Cortex of kidney (tissue), 1 donor: Measurements from ENCODE around the gene CLASP1.
"Not testable (repeated sequence)": the region's sequence is repeated elsewhere in the genome, so short reads cannot be mapped to it uniquely, and the experiment has no call there.

Experiments
- DNase-seq: peaks from one replicate; lab custom pipeline; 2025; lab: John Stamatoyannopoulos, UW

Gene CLASP1

DNA sequence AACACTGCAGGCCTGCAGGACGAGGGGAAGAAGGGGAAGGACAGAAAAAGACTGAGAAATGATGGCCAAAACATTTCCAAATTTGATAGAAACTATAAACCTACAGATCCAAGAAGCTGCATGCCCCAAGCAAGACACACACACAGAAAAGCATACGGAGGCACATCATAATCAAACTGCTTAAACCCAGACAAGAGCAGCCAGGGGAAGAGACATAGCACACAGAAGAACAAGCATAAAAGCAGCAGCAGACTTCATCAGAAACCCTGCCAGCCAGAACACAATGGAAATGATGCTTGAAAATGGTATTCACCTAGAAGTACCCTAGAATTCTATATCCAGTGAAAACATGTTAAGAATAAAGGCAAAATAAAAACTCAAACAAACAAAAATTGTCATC is 175.8 kb downstream of the CLASP1 start:
- no peak for DNase-seq

DNA sequence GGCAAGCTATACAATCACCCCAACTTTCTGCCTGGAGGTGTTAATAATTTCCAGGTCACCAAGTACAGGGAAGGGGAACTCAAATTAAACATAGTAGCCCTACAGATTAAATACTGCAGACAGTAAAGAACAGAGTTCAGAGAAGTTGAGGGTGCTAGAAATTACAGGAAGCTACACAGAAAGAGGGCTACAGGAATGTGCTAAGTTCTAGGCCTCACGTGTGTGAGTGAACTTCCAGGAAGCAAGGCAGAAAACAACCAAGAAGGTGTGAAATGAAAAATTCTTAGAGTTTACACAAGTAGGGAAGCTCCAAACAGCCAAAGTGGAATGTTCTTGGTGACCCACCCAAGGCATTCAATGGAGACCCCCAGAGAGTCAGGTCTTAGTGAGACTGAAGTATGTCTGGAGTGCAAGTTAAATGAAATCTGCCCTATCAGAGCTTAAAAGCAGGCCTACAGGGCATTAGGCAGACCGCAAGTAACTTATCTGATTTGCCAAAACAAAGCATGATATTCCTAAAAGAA is 176.7 kb downstream of the CLASP1 start:
- no peak for DNase-seq

- no peak for DNase-seq
Measured at GRCh38 chr2:121471532-121472469, 177.5 kb downstream of the CLASP1 start.

DNA sequence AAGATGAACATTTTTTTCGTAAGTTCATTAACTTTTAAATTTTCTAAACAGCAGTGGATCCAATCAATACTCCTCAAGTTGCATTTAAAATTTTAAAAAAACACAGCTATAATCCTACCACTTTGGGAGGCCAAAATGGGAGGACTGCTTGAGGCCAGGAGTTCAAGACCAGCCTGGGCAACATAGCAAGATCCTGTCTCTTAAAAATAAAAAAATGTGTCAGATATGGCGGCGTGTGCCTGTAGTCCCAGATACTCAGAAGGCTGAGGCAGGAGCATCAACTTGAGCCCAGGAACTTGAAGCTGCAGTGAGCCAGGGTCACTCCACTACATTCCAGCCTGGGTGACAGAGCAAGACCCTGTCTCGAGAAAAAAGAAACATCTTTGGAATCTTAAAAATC is 178.3 kb downstream of the CLASP1 start:
- no peak for DNase-seq

- DNase-seq: no peak
Measured at GRCh38 chr2:121469356-121469755, 179.9 kb downstream of the CLASP1 start.

GRCh38 chr2:121468936-121469335 is 180.3 kb downstream of the CLASP1 start:
- no peak for DNase-seq

DNA sequence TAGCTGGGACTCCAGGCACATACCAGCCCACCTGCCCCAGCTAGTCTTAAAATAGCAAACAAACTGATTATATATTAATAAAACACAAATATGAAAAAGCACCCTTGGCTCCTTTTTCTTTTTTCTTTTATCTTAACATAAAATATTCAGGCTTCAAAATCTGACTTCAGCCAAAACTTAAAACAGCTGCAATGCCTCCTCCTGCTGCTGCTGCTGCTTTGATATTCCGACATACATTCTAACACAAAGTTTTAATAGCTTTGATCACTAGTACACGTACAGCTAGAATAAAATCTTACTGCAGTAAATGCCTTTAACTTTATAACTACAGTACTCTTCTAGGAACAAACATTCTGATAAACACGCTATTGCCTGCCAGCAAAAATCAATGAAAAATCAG is 190.0 kb downstream of the CLASP1 start:
- DNase-seq: no peak

DNA sequence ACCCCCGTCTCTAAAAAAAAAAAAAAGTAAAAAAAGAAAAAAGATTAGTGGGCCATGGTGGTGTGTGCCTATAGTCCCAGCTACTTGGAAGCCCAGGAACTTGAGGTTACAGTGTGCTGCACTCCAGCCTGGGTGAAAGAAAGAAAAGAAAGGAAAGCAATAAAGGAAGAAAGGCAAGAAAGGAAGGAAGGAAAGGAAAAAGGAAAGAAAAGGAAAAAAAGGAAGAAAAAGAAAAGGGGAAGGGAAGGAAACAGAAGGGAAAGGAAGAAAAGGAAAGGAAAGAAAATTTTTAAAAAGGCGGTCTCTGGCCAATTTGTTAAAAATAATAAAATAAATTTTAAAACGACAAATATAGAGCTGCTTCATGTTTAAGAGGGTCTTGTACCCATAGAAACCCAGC is 192.9 kb downstream of the CLASP1 start:
- DNase-seq: no peak

- DNase-seq: no peak
Measured at GRCh38 chr2:121455446-121455845, 193.8 kb downstream of the CLASP1 start.

- no peak for DNase-seq
Measured at GRCh38 chr2:121454549-121455090, 194.6 kb downstream of the CLASP1 start.

DNA sequence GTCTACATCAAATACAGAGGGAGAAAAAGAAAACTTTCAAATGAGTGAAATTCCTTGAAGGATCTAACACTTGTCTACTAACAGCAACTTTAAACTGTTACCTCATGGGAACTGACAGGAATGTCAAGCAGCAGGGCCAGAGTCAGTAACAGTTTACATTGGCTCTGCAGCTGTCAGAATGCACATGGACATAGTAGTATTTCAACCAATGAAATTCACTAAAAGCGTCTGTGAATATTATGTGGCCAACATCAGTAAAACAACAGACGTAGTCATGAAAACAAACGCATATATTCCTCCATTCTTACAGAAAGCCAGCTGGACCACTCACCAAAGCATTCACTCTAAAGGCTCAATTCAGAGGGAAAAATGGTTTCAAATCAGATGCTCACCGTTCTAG is 197.9 kb downstream of the CLASP1 start:
- DNase-seq: no peak

DNA sequence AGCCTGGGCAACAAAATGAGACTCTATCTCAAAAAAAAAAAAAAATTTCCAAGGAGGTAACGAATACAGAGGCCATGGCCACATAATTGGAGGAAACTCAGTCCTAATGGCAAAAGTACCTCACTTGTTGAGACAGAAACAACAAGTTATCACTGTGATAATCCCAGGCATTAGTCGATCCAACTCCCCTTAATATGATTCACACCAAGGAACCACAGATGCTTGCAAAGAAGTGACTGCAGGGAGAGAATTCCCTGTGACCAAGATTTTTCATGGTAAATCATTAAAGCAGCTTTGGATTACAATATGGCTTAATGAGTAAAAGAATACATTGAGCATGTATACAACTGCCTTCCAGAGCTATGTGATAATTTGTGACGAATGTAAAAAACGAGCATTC is 199.0 kb downstream of the CLASP1 start:
- DNase-seq: no peak

GRCh38 chr2:121446647-121447241 is 202.5 kb downstream of the CLASP1 start:
- DNase-seq: no peak

DNA sequence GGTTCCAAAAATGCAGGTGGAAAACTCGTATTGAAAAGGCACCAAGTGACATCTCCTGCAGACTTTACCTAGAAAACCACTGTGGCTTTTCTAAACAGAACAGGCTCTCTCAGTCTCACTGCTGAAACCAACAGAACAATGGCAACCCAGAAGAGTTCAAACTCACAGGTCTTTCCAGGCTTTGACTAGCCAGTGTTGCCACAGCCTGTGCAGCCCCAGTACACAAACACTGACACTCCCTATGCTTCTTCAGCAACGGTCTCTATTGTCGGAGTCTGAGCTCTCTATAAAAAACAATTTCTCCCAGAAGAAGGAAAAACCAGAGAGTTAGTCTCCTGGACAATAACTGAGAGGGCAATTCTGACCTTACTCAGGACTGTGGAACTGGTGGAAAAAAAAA is 206.4 kb downstream of the CLASP1 start:
- DNase-seq: no peak

GRCh38 chr2:121438290-121438689 is 211.0 kb downstream of the CLASP1 start:
- not testable (repeated sequence) for DNase-seq

- DNase-seq: no peak
Measured at GRCh38 chr2:121436918-121437317, 212.3 kb downstream of the CLASP1 start.

GRCh38 chr2:121435790-121436189 is 213.5 kb downstream of the CLASP1 start:
- DNase-seq: no peak

DNA sequence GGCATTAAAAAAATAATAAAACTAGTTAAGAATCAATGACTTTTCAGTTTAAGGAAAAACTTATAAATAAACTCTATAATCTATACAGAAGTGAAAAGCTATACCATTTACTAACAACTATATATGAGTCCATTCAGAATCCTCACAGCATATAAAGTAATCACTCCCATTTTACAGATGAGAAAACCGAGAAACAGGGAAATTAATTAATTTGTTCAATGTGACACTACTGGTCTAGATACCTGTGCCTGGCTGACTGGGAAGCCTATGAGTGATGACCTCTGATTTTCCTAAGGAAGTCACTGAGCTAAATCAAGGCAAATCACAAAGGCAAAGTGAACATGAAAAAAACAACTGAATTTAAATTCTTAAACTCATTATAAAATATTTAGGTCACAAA is 218.0 kb downstream of the CLASP1 start:
- no peak for DNase-seq

DNA sequence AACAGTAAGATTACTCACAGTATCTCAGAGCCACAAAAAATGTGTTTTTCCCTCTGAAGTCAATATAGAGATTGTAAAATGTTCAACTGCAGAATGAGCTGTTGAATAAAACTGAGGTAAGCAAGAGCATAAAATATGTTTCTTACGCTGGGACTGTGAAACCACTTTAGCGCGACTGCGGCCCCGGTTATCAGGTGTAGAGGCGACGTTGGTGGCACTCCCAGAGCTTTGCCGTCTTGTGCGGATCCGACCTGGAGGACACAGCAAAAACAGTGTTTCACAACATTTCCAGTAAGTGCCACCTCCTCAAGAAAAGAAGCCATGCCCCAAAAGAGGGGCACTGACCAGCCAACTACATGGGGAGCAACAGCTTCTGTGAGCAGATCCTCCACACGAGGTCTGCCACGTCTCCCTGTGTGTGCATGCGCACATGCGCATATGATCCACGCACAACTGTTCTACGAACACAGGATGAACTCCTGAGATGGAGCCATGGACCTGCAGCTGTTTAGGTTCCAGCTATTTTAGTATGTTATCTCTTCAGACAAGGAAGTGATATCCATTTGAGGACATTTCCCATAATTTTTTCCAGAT is 219.2 kb downstream of the CLASP1 start:
- no peak for DNase-seq

DNA sequence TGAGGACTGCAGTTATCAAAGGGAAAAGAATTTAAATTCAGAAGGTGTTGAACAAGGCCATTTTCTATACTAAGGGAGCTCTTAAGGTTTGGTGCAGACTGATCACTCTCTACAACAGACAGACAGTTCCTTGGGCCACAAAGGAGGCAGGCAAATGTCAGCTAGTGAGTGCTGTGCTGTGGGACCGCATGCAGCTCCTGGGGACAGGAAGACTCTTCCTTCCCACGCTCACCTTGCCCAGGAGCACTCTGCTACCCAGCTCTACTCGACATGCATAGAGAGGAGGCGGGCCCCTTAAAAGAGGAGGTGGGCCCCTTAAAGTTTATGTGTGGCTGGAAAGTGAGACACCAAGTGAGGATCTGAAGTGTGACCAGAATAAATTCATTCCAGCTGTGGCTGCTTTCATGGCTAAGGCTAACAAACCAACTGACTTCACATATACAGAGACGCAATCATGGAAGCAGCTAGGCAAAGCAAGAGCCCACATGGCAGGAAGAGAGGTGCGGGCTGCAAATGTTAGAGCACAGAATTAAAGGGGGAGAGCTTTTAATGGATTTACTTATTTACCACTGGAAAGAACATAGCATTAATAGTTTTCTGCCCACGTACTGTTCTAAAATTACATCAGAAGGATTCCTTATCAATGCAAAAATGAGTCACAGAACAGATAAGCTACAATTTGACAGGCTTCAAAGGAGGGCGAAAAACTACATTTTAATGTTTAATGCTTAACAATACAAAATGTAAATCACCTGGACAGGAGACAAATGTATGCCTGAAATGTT is 220.0 kb downstream of the CLASP1 start:
- no peak for DNase-seq

DNA sequence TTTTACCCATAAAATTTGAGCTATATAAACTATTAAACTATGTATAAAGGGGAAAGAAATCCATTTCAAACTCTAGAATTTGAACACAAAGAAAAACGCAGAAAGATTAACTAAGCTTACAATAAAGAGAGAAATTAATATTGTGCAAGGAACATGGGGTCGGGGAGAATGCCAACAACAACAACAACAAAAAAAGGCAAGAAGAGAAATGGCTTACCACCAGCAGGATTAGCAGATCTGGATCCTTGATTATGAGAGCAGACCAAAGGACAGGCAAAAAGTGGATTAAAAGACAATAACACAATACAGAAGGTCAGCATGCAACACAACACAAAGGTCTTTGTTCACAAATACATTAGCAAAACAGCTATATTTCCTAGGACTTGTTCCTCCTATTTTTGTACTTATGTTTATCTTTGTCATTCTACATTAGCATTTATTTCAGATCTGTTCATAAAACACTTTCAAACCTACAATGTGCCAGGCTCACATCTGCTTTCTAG is 222.0 kb downstream of the CLASP1 start:
- no peak for DNase-seq

DNA sequence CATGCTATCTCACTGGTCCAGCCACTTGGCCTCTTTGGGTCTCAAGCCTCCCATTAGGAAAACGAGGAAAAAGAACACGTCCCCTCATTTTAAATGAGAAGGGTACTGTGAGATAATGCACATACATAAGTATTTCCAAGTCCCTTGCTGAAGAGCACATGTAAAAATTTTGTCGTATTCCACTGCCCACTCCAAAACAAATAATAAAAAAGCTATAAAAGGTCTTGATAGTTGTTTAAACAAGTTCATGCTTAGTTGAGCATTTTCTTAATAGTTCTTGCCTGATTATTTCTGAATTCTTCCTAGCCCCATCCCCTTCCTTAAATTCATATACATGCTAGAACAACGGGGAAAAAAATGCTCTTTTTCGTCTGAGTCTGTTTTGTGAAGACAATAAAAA is 228.8 kb downstream of the CLASP1 start:
- DNase-seq: no peak
